ENCODE data around the gene RHEB. TPM values are rescaled to one million over a fixed set of nuclear protein-coding genes. Genes with fewer than 3 reads are reported as not detected.

Gene RHEB
- total RNA-seq, 1 experiment from 2014 or later: 114 TPM

DNA sequence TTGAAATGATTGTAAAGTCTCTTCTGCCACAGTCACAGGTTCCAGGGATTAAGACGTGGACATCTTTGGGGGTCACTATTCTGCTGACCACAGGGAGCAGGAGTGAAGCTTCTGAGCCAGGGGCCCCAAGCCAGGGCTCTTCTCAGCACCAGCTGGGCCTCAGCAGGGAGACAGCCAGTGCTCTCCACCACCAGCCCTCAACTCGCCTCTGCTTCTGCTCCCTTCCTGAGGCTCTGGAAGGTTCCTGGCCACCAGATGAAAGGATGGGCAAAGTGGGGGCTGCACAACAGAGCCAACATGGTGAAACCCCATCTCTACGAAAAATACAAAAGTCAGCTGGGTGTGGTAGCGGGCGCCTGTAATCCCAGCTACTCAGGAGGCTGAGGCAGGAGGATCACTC is 68.5 kb downstream of the RHEB start:
- no peak overlapping the region for H2BK5ac ChIP-seq (ENCODE audit: insufficient read length, low read length)
- H3K27me3 ChIP-seq (ENCODE audit: insufficient read depth, low read length): no peaks in the 10 kb centered on the region; the same call in 1 of the 2 replicates
- no peak overlapping the region for H2BK15ac ChIP-seq (ENCODE audit: low read depth, low read length)
- H2AK5ac ChIP-seq (ENCODE audit: insufficient read length, low read length): no peak overlapping the region
- peaks cover 8% of the 10 kb centered on the region for H3K23me2 ChIP-seq (ENCODE audit: insufficient read length, low read depth, low read length, poor library complexity, severe bottlenecking)
- peaks cover 5% of the 10 kb centered on the region; the same call in 1 of the 2 replicates for H3K4me1 ChIP-seq (ENCODE audit: insufficient read depth, low read length)
- no CpG with 5 or more reads among the region's 5 CpGs for WGBS (ENCODE audit: extremely low coverage, insufficient read length, low lambda C conversion rate)
- no peak overlapping the region for H3K56ac ChIP-seq (ENCODE audit: insufficient read length, low read depth, low read length)
- peaks cover 33 to 37% of the 10 kb centered on the region in 2 experiments for H3K4me1 Mint-ChIP-seq
- no peak overlapping the region for H3K23ac ChIP-seq (ENCODE audit: insufficient read length, low read depth, low read length)
- H3K9me3 ChIP-seq (ENCODE audit: control insufficient read depth, low read depth, low read length): no peaks in the 10 kb centered on the region
- no peak overlapping the region for H3K4ac ChIP-seq (ENCODE audit: low read depth, low read length)
- H2BK120ac ChIP-seq (ENCODE audit: low read depth, low read length, poor library complexity, severe bottlenecking): no peak overlapping the region
- H3K9me3 Mint-ChIP-seq: no peaks in the 10 kb centered on the region; a peak in 1 of 5 replicates
- H3K9ac ChIP-seq (ENCODE audit: extremely low read depth, insufficient read length, low read length): no peak overlapping the region
- H3K18ac ChIP-seq (ENCODE audit: insufficient read length, low read depth, low read length): no peak overlapping the region
- peak; percentile 15 for DNase-seq
- H3K27me3 Mint-ChIP-seq (ENCODE audit: low read depth): peaks cover 26% of the 10 kb centered on the region
- H3K79me2 ChIP-seq (ENCODE audit: insufficient read depth, low read length): no peaks in the 10 kb centered on the region
- H3K27ac ChIP-seq (ENCODE audit: insufficient read length, low read depth, low read length): no peak overlapping the region
- no peak overlapping the region for H3K4me2 ChIP-seq (ENCODE audit: insufficient read depth, insufficient read length, low read length)
- no peak overlapping the region for H4K8ac ChIP-seq (replicated peaks; ENCODE audit: insufficient read length, low read depth, low read length)
- H3T11ph ChIP-seq (ENCODE audit: low read length): no peak overlapping the region
- no peak overlapping the region for H3K4me3 Mint-ChIP-seq
- no peak overlapping the region for H2BK12ac ChIP-seq (ENCODE audit: insufficient read length, low read depth, low read length)
- H2AFZ ChIP-seq (ENCODE audit: low read length): no peak overlapping the region
- no peak overlapping the region for H3K14ac ChIP-seq (ENCODE audit: insufficient read depth, low read length)
- H4K91ac ChIP-seq (ENCODE audit: insufficient read length, low read depth, low read length): no peak overlapping the region
- H4K20me1 ChIP-seq (ENCODE audit: control insufficient read depth, insufficient read depth, insufficient read length): no peaks in the 10 kb centered on the region
- H3K36me3 Mint-ChIP-seq (ENCODE audit: insufficient read depth in 1 of 3, low read depth in 3 of 3): no peaks in the 10 kb centered on the region
- no peak overlapping the region for H2BK20ac ChIP-seq (ENCODE audit: low read depth, low read length, poor library complexity, severe bottlenecking)
- no peaks in the 10 kb centered on the region for H3K79me1 ChIP-seq (ENCODE audit: insufficient read depth, low read depth, low read length, poor library complexity, severe bottlenecking)
- no peak overlapping the region for H3K27ac Mint-ChIP-seq
- TF ChIP-seq, protein P1, sequence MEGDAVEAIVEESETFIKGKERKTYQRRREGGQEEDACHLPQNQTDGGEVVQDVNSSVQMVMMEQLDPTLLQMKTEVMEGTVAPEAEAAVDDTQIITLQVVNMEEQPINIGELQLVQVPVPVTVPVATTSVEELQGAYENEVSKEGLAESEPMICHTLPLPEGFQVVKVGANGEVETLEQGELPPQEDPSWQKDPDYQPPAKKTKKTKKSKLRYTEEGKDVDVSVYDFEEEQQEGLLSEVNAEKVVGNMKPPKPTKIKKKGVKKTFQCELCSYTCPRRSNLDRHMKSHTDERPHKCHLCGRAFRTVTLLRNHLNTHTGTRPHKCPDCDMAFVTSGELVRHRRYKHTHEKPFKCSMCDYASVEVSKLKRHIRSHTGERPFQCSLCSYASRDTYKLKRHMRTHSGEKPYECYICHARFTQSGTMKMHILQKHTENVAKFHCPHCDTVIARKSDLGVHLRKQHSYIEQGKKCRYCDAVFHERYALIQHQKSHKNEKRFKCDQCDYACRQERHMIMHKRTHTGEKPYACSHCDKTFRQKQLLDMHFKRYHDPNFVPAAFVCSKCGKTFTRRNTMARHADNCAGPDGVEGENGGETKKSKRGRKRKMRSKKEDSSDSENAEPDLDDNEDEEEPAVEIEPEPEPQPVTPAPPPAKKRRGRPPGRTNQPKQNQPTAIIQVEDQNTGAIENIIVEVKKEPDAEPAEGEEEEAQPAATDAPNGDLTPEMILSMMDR (conservative IDR thresholded peaks at IDR 0.05): no peak
- H4K5ac ChIP-seq (ENCODE audit: insufficient read length, low read depth, low read length): no peak overlapping the region

Measured in H9 (cell line).